NCI-H69 (cell line): ENCODE measurements around the gene RNF43.
A peak's percentile ranks its signal among the peaks of the same experiment; 100 is the strongest.

Source experiments
- DNase-seq: peaks from one replicate; lab custom pipeline; 2025; lab: John Stamatoyannopoulos, UW

RNF43 gene

GRCh38 chr17:58417300-58418092 lies at the start of gene RNF43:
Gene RNF43, minus strand, starts transcription at chr17:58417534. Its CDS starts 1,957 bp downstream, at chr17:58415577.
- peak; percentile 98 for DNase-seq

DNA sequence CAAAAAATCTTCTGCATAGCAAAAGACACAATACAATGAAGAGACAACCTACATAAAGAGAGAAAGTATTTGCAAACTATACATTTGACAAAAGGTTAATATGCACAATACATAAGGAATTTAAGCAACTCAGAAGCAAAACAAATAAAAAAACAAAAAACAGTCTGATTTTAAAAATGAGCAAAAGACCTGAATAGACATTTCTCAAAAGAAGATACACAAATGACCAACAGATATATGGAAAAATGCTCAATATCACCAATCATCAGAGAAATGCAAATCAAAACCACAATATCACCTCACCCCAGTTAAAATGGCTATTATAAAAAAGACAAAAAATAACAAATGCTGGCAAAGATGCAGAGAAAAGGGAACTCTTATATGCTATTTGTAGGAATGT lies 38.2 kb upstream of the RNF43 start:
- DNase-seq: no peak

DNA sequence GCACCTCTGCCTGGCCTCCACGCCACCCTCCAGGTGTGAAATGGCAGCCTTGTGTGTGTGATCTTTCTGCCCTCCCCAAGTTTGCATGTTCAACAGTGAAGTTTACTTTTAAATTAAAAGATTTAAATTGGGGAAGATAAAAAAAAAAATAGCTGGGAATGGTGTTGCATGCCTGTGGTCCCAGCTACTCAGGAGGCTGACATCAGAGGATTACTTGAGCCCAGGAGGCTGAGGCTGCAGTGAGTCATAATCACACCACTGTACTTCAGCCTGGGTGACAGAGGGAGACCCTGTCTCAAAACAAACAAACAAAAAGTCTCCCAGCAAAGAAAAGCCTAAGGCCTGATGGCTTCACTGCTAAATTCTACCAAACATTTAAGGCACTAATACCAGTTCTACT lies 35.4 kb upstream of the RNF43 start:
- no peak for DNase-seq

DNA sequence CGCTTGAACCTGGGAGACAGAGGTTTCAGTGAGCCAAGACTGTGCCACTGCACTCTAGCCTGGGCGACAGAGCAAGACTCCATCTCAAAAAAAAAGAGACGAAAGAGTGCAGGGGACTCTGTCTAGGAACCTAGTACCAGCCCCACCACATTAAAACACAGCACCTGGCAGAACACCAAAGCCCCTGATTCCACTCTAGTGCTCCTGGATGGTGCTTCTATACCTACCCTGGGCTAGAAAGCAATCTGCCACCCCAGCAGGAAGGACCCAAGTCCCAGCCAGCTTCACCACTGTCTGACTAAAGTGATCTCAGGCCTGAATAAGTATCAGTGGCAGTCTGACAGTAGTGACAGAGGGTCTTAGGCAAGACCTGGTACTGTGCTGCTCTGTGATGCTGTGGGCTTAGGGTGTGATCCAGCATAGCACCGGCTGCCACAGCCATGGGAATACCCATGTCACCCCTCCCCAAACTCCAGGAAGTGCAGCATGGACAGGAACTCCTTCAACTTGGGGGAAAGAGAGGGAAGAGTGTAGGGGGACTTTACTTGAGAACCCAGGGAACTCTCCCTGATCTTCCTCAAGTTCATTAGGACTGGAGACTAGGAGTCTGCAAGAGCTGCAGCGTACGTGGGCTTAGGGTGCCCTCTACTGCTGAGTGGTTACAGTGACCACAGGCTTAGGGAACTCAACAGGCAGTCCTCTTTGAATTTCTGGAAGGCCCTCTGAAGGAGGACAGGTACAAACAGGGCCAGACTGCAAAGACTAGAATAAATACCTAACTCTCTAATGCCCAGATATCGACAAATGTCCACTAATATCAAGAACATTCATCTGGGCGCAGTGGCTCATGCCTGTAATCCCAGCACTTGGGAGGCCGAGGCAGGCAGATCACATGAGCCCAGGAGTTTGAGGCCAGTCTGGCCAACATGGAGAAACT lies 30.0 kb upstream of the RNF43 start:
- DNase-seq: peak; percentile 88

DNA sequence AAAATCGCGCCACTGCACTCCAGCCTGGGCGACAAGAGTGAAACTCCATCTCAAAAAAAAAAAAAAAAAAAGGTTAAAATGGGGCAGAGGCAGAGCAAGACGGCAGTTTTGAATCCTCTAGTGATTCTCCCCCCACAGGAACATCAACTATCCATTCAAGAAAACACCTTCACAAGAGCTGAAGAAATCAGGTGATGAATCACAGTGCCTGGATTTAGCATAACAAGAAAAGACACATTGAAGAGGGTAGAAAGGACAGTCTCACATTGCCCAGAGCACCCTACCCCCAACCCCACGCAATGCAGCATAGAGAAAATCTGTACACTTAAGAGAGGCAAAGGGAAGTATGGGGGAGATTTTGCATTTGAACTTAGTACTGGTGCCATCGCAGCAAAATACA lies 28.8 kb upstream of the RNF43 start:
- no peak for DNase-seq

- DNase-seq: no peak
These were observed 19.5 kb upstream of the RNF43 start for GRCh38 chr17:58436805-58437239.

- DNase-seq: no peak
These were observed 18.9 kb upstream of the RNF43 start for GRCh38 chr17:58436245-58436644.

DNA sequence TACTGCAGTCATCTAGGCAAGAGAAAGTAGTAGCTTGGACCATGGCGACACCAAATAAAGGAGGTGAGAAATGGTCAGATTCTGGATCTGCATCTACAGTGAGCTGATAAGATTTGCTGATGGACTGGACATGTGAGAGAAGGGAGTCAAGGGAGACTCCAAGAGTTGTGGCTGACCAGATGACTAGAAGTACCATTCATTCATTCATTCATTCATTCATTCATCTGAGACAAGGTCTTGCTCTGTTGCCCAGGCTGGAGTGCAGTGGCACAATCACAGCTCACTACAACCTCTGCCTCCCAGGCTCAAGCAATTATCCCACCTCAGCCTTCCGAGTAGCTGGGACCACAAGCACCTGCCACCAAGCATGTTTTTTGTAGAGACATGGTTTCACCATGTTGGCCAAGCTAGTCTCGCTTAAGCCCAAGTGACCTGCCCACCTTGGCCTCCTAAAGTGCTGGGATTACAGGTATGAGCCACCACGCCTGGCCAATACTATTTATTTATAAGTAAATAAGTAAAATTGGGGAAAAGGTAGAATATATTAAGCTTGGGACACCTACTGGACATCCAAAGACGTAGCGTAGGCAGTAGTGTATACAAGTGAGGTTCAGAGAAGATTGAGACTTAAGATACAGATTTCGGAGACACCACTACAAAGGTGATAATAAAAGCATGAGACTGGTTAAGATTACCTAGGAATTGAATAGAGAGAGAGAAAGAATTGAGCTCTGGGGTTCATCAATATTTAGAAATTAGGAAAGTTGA lies 15.7 kb upstream of the RNF43 start:
- no peak for DNase-seq

- DNase-seq: no peak
These were observed 10.5 kb upstream of the RNF43 start for GRCh38 chr17:58427807-58428206.

GRCh38 chr17:58421711-58422110 lies 4.4 kb upstream of the RNF43 start:
- DNase-seq: no peak

DNA sequence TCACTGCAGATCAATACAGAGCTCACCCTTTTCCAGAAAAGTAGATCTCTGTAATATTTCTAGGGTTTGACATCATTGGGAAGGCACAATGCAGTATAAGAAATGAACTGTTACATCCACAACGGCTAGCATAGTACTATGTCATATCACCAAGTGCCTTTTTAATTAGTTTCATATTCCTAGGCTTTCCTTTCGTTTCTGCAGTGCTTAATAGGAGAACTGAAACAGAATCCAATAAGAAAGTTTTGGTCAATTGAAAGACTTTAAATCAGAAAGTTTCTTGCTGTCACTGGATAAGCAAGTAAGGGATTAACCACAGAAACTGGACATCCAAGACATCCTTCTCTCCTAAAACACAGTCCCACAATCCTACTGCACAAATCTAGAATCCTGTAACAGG lies 3.5 kb upstream of the RNF43 start:
- no peak for DNase-seq

GRCh38 chr17:58416937-58417299 lies 416 bp downstream of the RNF43 start:
- no peak for DNase-seq

DNA sequence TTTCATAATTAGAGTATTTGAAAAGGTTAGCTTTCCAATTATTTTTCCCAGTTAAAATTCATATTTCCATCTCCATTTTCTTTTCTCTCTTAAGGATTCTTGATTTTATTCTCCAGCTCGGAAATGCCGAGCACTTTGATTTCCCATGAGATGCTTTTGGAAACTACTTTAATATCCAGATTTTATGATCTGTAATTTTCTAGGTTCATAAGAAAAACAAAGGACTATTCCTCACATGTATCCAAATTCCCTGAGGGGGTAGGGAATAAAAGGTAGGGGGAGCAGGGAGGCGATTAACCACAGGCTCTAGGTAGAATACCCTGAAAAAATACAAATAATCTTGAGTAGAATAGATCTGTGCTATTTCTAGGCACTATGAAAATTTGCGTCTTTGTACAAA lies 938 bp downstream of the RNF43 start:
- no peak for DNase-seq

DNA sequence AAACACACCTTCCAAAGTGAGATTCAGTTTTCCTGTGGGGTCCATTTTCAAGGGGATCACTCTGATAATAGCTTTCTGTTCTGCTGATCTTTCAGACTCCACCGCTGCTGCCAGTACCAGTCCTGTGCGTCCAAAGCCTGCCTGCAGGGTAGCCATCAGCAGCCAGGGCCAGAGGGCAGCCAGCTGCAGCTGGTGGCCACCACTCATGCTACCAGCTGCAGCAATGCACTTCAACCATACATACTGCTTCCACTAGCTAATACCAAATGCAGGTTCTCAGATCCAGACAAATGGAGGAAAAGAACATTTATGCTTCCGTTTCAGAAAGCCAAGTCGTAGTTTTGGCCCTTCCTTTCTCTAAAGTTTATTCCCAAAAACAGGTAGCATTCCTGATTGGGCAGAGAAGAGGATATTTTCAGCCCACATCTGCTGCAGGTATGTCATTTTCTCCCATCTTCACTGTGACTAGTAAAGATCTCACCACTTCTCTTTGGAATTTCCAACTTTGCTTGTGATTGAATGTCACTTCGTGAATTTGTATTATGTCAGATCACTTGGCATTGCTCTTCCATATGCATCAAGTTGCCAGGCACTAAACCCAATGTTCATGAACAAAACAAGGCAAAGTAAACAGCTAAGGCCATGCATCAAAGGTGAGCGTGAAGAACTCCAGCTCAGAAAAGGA lies 1.8 kb downstream of the RNF43 start:
- DNase-seq: no peak

DNA sequence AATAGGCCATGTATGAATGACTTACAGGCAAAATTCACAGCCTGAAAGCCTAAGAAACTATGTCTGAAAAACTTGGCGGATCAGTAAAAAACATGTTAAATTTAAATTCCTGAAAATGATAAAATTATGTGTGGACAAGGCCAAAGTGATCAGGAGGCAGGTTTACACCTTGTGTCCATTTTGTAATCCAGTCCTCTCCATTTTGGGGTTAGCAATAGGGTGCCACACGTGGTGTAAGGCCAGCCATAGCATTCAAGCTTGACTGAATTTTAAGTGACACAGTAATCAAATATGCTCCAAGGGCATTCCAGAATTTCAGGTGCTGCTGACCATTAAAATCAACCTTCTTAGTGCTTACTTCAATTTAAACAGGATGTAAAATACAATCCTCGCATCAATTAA lies 2.7 kb downstream of the RNF43 start:
- DNase-seq: no peak

DNA sequence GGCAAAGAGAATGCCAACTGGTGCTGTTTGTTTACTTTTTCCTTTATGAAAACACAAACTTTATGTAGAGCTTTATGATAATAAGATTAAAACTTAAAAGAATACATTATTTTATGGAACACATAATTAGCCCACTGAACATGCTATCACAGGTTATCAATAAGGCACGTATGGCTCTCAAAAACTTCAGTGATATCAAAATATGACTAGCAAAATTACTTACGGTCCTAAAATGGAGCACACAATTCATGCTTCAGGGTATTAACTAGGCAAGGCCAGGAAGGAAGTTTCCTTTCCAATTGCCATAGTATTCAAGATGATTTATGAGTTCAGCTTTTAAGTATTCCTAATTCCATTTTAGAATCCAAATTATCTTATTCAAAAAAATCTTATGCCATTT lies 3.6 kb downstream of the RNF43 start:
- DNase-seq: no peak

DNA sequence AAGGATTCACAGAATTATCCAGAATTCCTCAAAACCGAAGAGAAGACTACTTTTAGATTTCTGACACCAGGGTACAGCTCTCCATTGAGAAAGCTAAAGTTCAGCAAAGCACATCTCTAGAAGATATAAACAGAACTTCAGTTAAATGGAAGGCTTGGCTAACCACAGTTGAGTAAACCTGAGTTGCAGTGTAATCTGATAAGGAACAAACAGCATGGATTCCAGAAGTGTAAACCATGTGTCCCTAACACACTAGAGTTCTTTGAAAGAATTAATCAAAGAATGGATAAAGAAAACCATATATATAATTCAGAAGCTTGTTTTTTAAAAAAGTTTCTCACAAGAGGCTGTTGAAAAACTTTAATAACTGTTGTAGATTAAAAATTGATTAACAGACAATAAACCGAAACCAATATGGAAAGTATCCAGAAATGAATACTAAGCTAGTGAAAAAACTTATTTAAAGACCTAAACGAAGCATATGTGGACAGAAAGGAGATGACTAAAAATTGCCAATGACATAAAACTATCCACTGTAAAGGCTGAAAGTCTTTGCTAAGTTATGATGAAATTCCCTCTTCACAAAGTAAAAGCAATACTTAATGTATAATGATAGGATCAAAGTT lies 4.3 kb downstream of the RNF43 start:
- DNase-seq: no peak

- no peak for DNase-seq
These were observed 5.2 kb downstream of the RNF43 start for GRCh38 chr17:58412064-58412703.

DNA sequence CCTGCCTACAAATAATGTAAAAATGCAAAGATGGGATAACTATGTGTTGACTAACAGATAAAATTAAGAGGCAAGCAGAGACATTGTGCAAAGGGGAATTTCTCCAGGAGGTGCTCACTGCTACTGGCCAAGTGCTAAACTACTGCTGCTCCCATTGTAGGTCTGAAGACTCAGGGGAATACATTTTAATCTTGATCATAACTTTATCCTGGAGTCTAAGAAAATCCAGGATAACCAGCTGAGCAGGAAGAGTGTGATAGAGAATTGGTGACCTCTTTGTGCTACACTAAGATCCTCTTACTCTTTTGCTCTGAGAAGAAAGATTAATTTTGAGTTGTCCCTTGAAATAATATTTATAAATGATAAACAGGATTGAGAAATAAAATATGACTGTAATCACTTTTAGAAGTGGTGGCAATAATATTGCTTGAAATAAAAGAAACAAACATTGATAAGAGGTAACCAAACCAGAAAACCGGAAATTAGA lies 5.9 kb downstream of the RNF43 start:
- DNase-seq: no peak

- no peak for DNase-seq
These were observed 6.5 kb downstream of the RNF43 start for GRCh38 chr17:58410714-58411407.
